H1 (cell line): ENCODE measurements around the gene SF3A2. TPM values are rescaled to one million over a fixed set of nuclear protein-coding genes. Genes with fewer than 3 reads are reported as not detected.
A peak's percentile ranks its signal among the peaks of the same experiment; 100 is the strongest.

ENCODE experiments used
- BRCA1 ChIP-seq: IDR thresholded peaks from 2 replicates; pipeline ENCODE4 v1.6.1; 2012; ENCODE audit warnings: low read depth, low read length, improper control_type of control experiment
- CBX8 ChIP-seq: fragments of 300-800, 300-1000 bp; sonication (generic); IDR thresholded peaks from 2 replicates; pipeline ENCODE4 v1.7.1; 2016; ENCODE audit warnings: low read depth, low read length, borderline replicate concordance
- CEBPB ChIP-seq: IDR thresholded peaks from 2 replicates; pipeline ENCODE4 v1.6.1; 2012; ENCODE audit warnings: low read depth, low read length
- CHD1 ChIP-seq: IDR thresholded peaks from 2 replicates; pipeline ENCODE4 v1.6.1; 2012; ENCODE audit warnings: low read depth, low read length, improper control_type of control experiment
- CHD7 ChIP-seq: fragments of 300-600 bp; sonication (generic); IDR thresholded peaks from 2 replicates; pipeline ENCODE4 v1.7.1; 2012; ENCODE audit warnings: low read length, moderate library complexity, mild to moderate bottlenecking, inconsistent platforms; ENCODE audit not compliant: insufficient replicate concordance
- RAD21 ChIP-seq, 2 experiments: IDR thresholded peaks in 1 of 2; conservative IDR thresholded peaks in 1 of 2; 2 replicates each; pipeline ENCODE4 v1.6.1; 2011; ENCODE audit warnings: low read depth in 2 of 2, low read length in 2 of 2, improper control_type of control experiment in 1 of 2, inconsistent platforms in 1 of 2, mild to moderate bottlenecking in 1 of 2, moderate library complexity in 1 of 2
- SIN3A ChIP-seq, 2 experiments: IDR thresholded peaks in 1 of 2; conservative IDR thresholded peaks in 1 of 2; 2 replicates each; pipeline ENCODE4 v1.6.1; 2011 to 2012; ENCODE audit warnings: low read length in 2 of 2, improper control_type of control experiment in 1 of 2, low read depth in 1 of 2, mild to moderate bottlenecking in 1 of 2
- USF2 ChIP-seq: IDR thresholded peaks from 2 replicates; pipeline ENCODE4 v1.6.1; 2011; ENCODE audit warnings: low read length, improper control_type of control experiment
- polyA plus RNA-seq, 7 experiments: library from polyadenylated mRNA; depleted of rRNA in 3 of 7; stranded (reverse) in 5 of 7; unstranded in 2 of 7; fragments of >200 nt in 5 of 7; fragments of 200-250 nt in 2 of 7; gene quantifications; 1 replicate in 5 of 7; 2 replicates in 1 of 7; 4 replicates in 1 of 7; pipeline versions ENCODE4 v1.2.1 to v1.2.3, GENCODE V29; 2011 to 2013; ENCODE audit warnings: missing spikeins in 2 of 7, mixed read lengths in 2 of 7
- total RNA-seq: library from RNA; stranded (reverse); fragmentation: NEBNext Ultra II Directional; extraction: Animal tissue kit (Norgen Biotek cat#: 25700); gene quantifications from 2 replicates; pipeline ENCODE4 v1.2.1, GENCODE V29; 2021

SF3A2 gene
- total and polyA plus RNA-seq, 2 of the 8 experiments (the other 6 are each of a cell fraction or from before 2014, with no cell fraction given) = 15.3 to 146 TPM

- TF ChIP-seq SIN3A (conservative IDR thresholded peaks at IDR 0.05 in 1 of 2, IDR thresholded peaks at IDR 0.05 in 1 of 2; ENCODE audit: low read depth in 1 of 2, low read length in 2 of 2) = peak in 1 of 2 experiments; percentile 83; a peak in 2 of 4 replicates
- no peak for TF ChIP-seq BRCA1
- TF ChIP-seq RAD21 (IDR thresholded peaks at IDR 0.05 in 1 of 2, conservative IDR thresholded peaks at IDR 0.05 in 1 of 2; ENCODE audit: low read depth in 2 of 2, low read length in 2 of 2) = peak; percentile 56 to 67
- no peak for TF ChIP-seq CHD1
- TF ChIP-seq CBX8 = no peak
- no peak for TF ChIP-seq CHD7
- TF ChIP-seq USF2 = no peak
- peak; percentile 18; the same call in 1 of the 2 replicates for TF ChIP-seq CEBPB
These were observed 36.9 kb downstream of the SF3A2 start (continued) for GRCh38 chr19:2273356-2274184.
